Measurements from ENCODE around the gene ST8SIA6.
"Not testable (repeated sequence)": the region's sequence is repeated elsewhere in the genome, so short reads cannot be mapped to it uniquely, and the experiment has no call there.

Gene ST8SIA6

GRCh38 chr10:17454161-17455014 is at the start of gene ST8SIA6:
TSS of gene ST8SIA6 (minus strand) at chr10:17454595. CDS start at chr10:17454255, 340 bp downstream.
- peak within 1 kb of the TSS; percentile 44 for H3K27ac ChIP-seq
- DNase-seq (ENCODE audit: low spot score) = peak; percentile 55
- CTCF ChIA-PET = interaction anchor here (0.6 kb wide), 1 partner anchor 26 kb away, joined by 3 read pairs; no protein-coding TSS in a partner anchor
- TF ChIP-seq CTCF (conservative IDR thresholded peaks at IDR 0.05; ENCODE audit: low read depth) = peak; percentile 28; the same call in 1 of the 2 replicates
- POLR2A ChIA-PET (ENCODE audit: low non-redundant PET) = no interaction called here

GRCh38 chr10:17503795-17504194 is 49.4 kb upstream of the ST8SIA6 start:
- TF ChIP-seq CTCF (conservative IDR thresholded peaks at IDR 0.05; ENCODE audit: low read depth) = no peak
- H3K27ac ChIP-seq = no peak overlapping the region
- no peak for DNase-seq (ENCODE audit: low spot score)
- POLR2A ChIA-PET (ENCODE audit: low non-redundant PET) = no interaction called here
- CTCF ChIA-PET = no interaction called here

- CTCF ChIA-PET = no interaction called here
- no peak for DNase-seq (ENCODE audit: low spot score)
- TF ChIP-seq CTCF (conservative IDR thresholded peaks at IDR 0.05; ENCODE audit: low read depth) = no peak
- H3K27ac ChIP-seq = no peak overlapping the region
- POLR2A ChIA-PET (ENCODE audit: low non-redundant PET) = no interaction called here
Measured at GRCh38 chr10:17502814-17503213, 48.4 kb upstream of the ST8SIA6 start.

- CTCF ChIA-PET; POLR2A ChIA-PET (ENCODE audit: low non-redundant PET); DNase-seq (ENCODE audit: low spot score); H3K27ac ChIP-seq: not testable (repeated sequence)
Measured at GRCh38 chr10:17499014-17499413, 44.6 kb upstream of the ST8SIA6 start.

GRCh38 chr10:17497446-17498030 is 43.1 kb upstream of the ST8SIA6 start:
- POLR2A ChIA-PET (ENCODE audit: low non-redundant PET) = no interaction called here
- no peak for TF ChIP-seq CTCF (conservative IDR thresholded peaks at IDR 0.05; ENCODE audit: low read depth)
- CTCF ChIA-PET = interaction anchor here (0.5 to 0.7 kb wide), 2 partner anchors 77 to 183 kb away, joined by 3 to 8 read pairs; no protein-coding TSS in a partner anchor
- H3K27ac ChIP-seq = no peak overlapping the region
- no peak for DNase-seq (ENCODE audit: low spot score)

GRCh38 chr10:17494626-17495260 is 40.3 kb upstream of the ST8SIA6 start:
- H3K27ac ChIP-seq = no peak overlapping the region
- ChIA-PET CTCF (interaction anchor here (1.1 kb wide), 1 partner anchor 42 kb away, joined by 3 read pairs; no protein-coding TSS in a partner anchor), POLR2A (ENCODE audit: low non-redundant PET) (no interaction called here)
- TF ChIP-seq CTCF (conservative IDR thresholded peaks at IDR 0.05; ENCODE audit: low read depth) = no peak
- DNase-seq (ENCODE audit: low spot score) = no peak
